Parathyroid adenoma (tissue), 2 donors: ENCODE measurements around the gene POLN.

ENCODE experiments used
- H2AFZ ChIP-seq: fragments of 300-600 bp; sonication (generic); one replicate; pipeline ENCODE4 v1.7.0; 2017; ENCODE audit warnings: antibody characterized with exemption, mild to moderate bottlenecking
- H3K27ac ChIP-seq: fragments of 300-600 bp; sonication (generic); one replicate; pipeline ENCODE4 v1.7.0; 2017
- H3K27me3 ChIP-seq: fragments of 300-600 bp; sonication (generic); one replicate; pipeline ENCODE4 v1.7.0; 2017; ENCODE audit warnings: low read length; ENCODE audit not compliant: control insufficient read depth, insufficient read depth
- H3K36me3 ChIP-seq: fragments of 300-600 bp; sonication (generic); one replicate; pipeline ENCODE4 v1.7.0; 2017; ENCODE audit warnings: low read length; ENCODE audit not compliant: control insufficient read depth, insufficient read depth
- H3K4me1 ChIP-seq: fragments of 300-600 bp; sonication (generic); one replicate; pipeline ENCODE4 v1.7.0; 2017; ENCODE audit warnings: control low read depth
- H3K4me2 ChIP-seq: fragments of 300-600 bp; sonication (generic); one replicate; pipeline ENCODE4 v1.7.0; 2017; ENCODE audit warnings: low read length
- H3K4me3 ChIP-seq: fragments of 300-600 bp; sonication (generic); one replicate; pipeline ENCODE4 v1.7.0; 2017; ENCODE audit warnings: low read depth, low read length
- H3K79me2 ChIP-seq: fragments of 300-600 bp; sonication (generic); one replicate; pipeline ENCODE4 v1.7.0; 2017; ENCODE audit warnings: control low read depth
- H3K9ac ChIP-seq: fragments of 300-600 bp; sonication (generic); one replicate; pipeline ENCODE4 v1.7.0; 2017; ENCODE audit warnings: mild to moderate bottlenecking
- H3K9me3 ChIP-seq: fragments of 300-600 bp; sonication (generic); one replicate; pipeline ENCODE4 v1.7.0; 2017; ENCODE audit warnings: low read length; ENCODE audit not compliant: control insufficient read depth
- CTCF ChIP-seq: fragments of 300-600 bp; sonication (generic); IDR thresholded peaks from one replicate; pipeline ENCODE4 v1.7.0; 2017; ENCODE audit warnings: antibody characterized with exemption, mild to moderate bottlenecking
- donor health status: primary hyperparathyroidism.

POLN gene

GRCh38 chr4:2047781-2048581 lies 193.9 kb downstream of the POLN start:
- Histone ChIP-seq H3K27ac (no peak overlapping the region), H3K79me2 (no peaks in the 10 kb centered on the region), H3K4me1 (no peaks in the 10 kb centered on the region), H2AFZ (no peak overlapping the region), H3K4me3 (no peak overlapping the region), H3K36me3 (no peaks in the 10 kb centered on the region), H3K9ac (no peak overlapping the region), H3K9me3 (no peaks in the 10 kb centered on the region), H3K4me2 (no peak overlapping the region), H3K27me3 (no peaks in the 10 kb centered on the region)
- no peak for TF ChIP-seq CTCF

GRCh38 chr4:2047031-2047660 lies 194.8 kb downstream of the POLN start:
- no peaks in the 10 kb centered on the region for H3K27me3 ChIP-seq

GRCh38 chr4:2046031-2046961 lies 195.6 kb downstream of the POLN start:
- no peaks in the 10 kb centered on the region for H3K36me3 ChIP-seq
- no peak overlapping the region for H3K4me3 ChIP-seq
- no peak overlapping the region for H3K27ac ChIP-seq
- no peak overlapping the region for H3K4me2 ChIP-seq
- H3K27me3 ChIP-seq, result no peaks in the 10 kb centered on the region
- H3K79me2 ChIP-seq, result no peaks in the 10 kb centered on the region
- H3K9me3 ChIP-seq, result no peaks in the 10 kb centered on the region
- TF ChIP-seq CTCF, result no peak
- no peak overlapping the region for H3K9ac ChIP-seq
- no peaks in the 10 kb centered on the region for H3K4me1 ChIP-seq
- H2AFZ ChIP-seq, result no peak overlapping the region

More at GRCh38 chr4:2047031-2047660, 194.8 kb downstream of the POLN start:
- no peaks in the 10 kb centered on the region for H3K9me3 ChIP-seq
- H3K9ac ChIP-seq, result no peak overlapping the region
- no peak overlapping the region for H3K4me3 ChIP-seq
- no peak for TF ChIP-seq CTCF
- no peak overlapping the region for H2AFZ ChIP-seq
- no peaks in the 10 kb centered on the region for H3K36me3 ChIP-seq
- H3K79me2 ChIP-seq, result no peaks in the 10 kb centered on the region
- no peaks in the 10 kb centered on the region for H3K4me1 ChIP-seq
- H3K4me2 ChIP-seq, result no peak overlapping the region
- H3K27ac ChIP-seq, result no peak overlapping the region

- Histone ChIP-seq H2AFZ (no peak overlapping the region), H3K9ac (no peak overlapping the region), H3K9me3 (no peaks in the 10 kb centered on the region), H3K4me2 (no peak overlapping the region), H3K27ac (no peak overlapping the region), H3K27me3 (no peaks in the 10 kb centered on the region), H3K4me3 (no peak overlapping the region), H3K36me3 (no peaks in the 10 kb centered on the region), H3K4me1 (no peaks in the 10 kb centered on the region), H3K79me2 (no peaks in the 10 kb centered on the region)
- TF ChIP-seq CTCF, result no peak
These were observed 196.4 kb downstream of the POLN start for GRCh38 chr4:2045518-2045951.
